Measurements from ENCODE around the gene HIRA. TPM values are rescaled to one million over a fixed set of nuclear protein-coding genes. Genes with fewer than 3 reads are reported as not detected.

HIRA gene
- total RNA-seq, 1 donor from 2014 or later: 18.1 TPM

DNA sequence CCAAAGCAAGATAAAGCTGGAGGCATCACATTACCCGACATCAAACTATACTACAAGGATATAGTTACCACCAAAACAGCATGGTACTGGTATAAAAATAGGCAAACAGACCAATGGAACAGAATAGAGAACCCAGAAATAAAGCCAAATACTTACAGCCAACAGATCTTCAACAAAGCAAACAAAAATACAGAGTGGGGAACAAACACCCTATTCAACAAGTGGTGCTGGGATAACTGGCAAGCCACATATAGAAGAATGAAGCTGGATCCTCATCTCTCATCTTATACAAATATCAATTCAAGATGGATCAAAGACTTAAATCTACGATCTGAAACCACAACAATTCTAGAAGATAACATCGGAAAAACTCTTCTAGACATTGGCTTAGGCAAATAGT, 90.0 kb downstream of the HIRA start:
- no peak overlapping the region for H3K27ac ChIP-seq (replicated peaks)
- intact Hi-C loops (cut with micrococcal nuclease): no loop called here
- no peaks in the 10 kb centered on the region for H3K27me3 ChIP-seq (ENCODE audit: low read depth)
- no peak for DNase-seq
- H3K4me3 ChIP-seq: no peak overlapping the region
- H3K4me1 ChIP-seq: no peaks in the 10 kb centered on the region
- H3K9me3 ChIP-seq (replicated peaks): peaks cover 36% of the 10 kb centered on the region
- H3K36me3 ChIP-seq: peaks cover 85% of the 10 kb centered on the region
- no peak for TF ChIP-seq CTCF (IDR thresholded peaks at IDR 0.05; ENCODE audit: borderline replicate concordance)

GRCh38 chr22:19337137-19337536, 94.4 kb downstream of the HIRA start:
- peaks cover 79% of the 10 kb centered on the region for H3K9me3 ChIP-seq (replicated peaks)
- H3K4me1 ChIP-seq: no peaks in the 10 kb centered on the region

GRCh38 chr22:19336133-19337075, 95.1 kb downstream of the HIRA start:
- Histone ChIP-seq H3K4me1 (no peaks in the 10 kb centered on the region), H3K9me3 (replicated peaks) (peaks cover 87% of the 10 kb centered on the region), H3K36me3 (peaks cover 99% of the 10 kb centered on the region), H3K27ac (replicated peaks) (no peak overlapping the region), H3K27me3 (ENCODE audit: low read depth) (no peaks in the 10 kb centered on the region), H3K4me3 (no peak overlapping the region)
- no peak for DNase-seq
- TF ChIP-seq CTCF (IDR thresholded peaks at IDR 0.05; ENCODE audit: borderline replicate concordance): no peak
- intact Hi-C loops (cut with micrococcal nuclease): no loop called here

More at GRCh38 chr22:19337137-19337536, 94.4 kb downstream of the HIRA start:
- intact Hi-C loops (cut with micrococcal nuclease): no loop called here
- Histone ChIP-seq H3K4me3 (no peak overlapping the region), H3K36me3 (peaks cover 97% of the 10 kb centered on the region), H3K27me3 (ENCODE audit: low read depth) (no peaks in the 10 kb centered on the region), H3K27ac (replicated peaks) (no peak overlapping the region)
- TF ChIP-seq CTCF (IDR thresholded peaks at IDR 0.05; ENCODE audit: borderline replicate concordance): no peak
- DNase-seq: no peak

GRCh38 chr22:19331975-19332374, 99.6 kb downstream of the HIRA start:
- no peak for TF ChIP-seq CTCF (IDR thresholded peaks at IDR 0.05; ENCODE audit: borderline replicate concordance)
- Histone ChIP-seq H3K36me3 (peaks cover 90% of the 10 kb centered on the region), H3K9me3 (replicated peaks) (peaks cover 69% of the 10 kb centered on the region)

DNA sequence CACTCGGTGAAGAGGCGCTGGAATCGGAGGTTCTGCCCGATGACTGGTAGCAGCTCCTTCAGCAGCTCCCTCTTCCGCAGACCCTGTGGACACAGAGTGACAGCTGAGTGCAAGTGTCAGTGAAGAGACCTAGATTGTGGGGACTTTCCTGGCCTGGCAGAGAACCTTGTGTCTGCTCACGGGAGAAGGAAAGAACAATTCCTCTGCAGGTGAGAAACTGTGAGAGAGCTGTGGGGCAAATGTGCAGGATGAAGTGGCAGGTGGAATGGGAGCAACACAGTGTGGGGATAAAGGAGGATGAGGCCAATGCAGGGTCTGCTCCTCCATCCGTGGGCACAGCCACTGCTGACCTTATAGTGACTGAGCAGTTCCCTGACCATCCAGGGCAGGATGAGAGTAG, 100.1 kb downstream of the HIRA start:
- Histone ChIP-seq H3K27ac (replicated peaks) (no peak overlapping the region), H3K4me3 (no peak overlapping the region), H3K36me3 (peaks cover 85% of the 10 kb centered on the region), H3K4me1 (peaks cover 6% of the 10 kb centered on the region), H3K27me3 (ENCODE audit: low read depth) (no peaks in the 10 kb centered on the region), H3K9me3 (replicated peaks) (peaks cover 69% of the 10 kb centered on the region)
- TF ChIP-seq CTCF (IDR thresholded peaks at IDR 0.05; ENCODE audit: borderline replicate concordance): no peak
- DNase-seq: no peak
- intact Hi-C loops (cut with micrococcal nuclease): no loop called here

More at GRCh38 chr22:19331975-19332374, 99.6 kb downstream of the HIRA start:
- Histone ChIP-seq H3K4me3 (no peak overlapping the region), H3K27me3 (ENCODE audit: low read depth) (no peaks in the 10 kb centered on the region), H3K27ac (replicated peaks) (no peak overlapping the region), H3K4me1 (peaks cover 6% of the 10 kb centered on the region)
- no peak for DNase-seq
- intact Hi-C loops (cut with micrococcal nuclease): no loop called here

Measured in left ventricle myocardium inferior (tissue), 1 donor.